ENCODE results near the gene ANKRD40CL. TPM values are rescaled to one million over a fixed set of nuclear protein-coding genes. Genes with fewer than 3 reads are reported as not detected.

Gene ANKRD40CL
- total and polyA plus RNA-seq, 9 of the 15 experiments (the other 6 are each of a cell fraction or from before 2014, with no cell fraction given) = not detected

- TF ChIP-seq REST (IDR thresholded peaks at IDR 0.05; ENCODE audit: borderline replicate concordance) (peak; percentile 94), REST (CRISPR knock-in tag; IDR thresholded peaks at IDR 0.05; ENCODE audit: low read depth) (no peak), CHD2 (IDR thresholded peaks at IDR 0.05; ENCODE audit: low read depth, low read length) (peak; percentile 38; the same call in 1 of the 2 replicates), ZKSCAN8 (CRISPR knock-in tag; IDR thresholded peaks at IDR 0.05) (no peak), TFAP4 (CRISPR knock-in tag; IDR thresholded peaks at IDR 0.05; ENCODE audit: borderline replicate concordance) (peak; percentile 51; the same call in 1 of the 2 replicates), ZNF740 (CRISPR knock-in tag; IDR thresholded peaks at IDR 0.05) (0 out of 2 replicates have a peak, but pooled peaks have one; percentile 29), ZNF740 (tag; IDR thresholded peaks at IDR 0.05) (no peak), ESRRA (IDR thresholded peaks at IDR 0.05; ENCODE audit: borderline replicate concordance, low read depth) (0 out of 2 replicates have a peak, but pooled peaks have one; percentile 26), SMC3 (conservative IDR thresholded peaks at IDR 0.05; ENCODE audit: insufficient read depth, low read depth, low read length) (peak; percentile 99), MAX (CRISPR knock-in tag; IDR thresholded peaks at IDR 0.05) (0 out of 2 replicates have a peak, but pooled peaks have one; percentile 20), STAG1 (CRISPR knock-in tag; IDR thresholded peaks at IDR 0.05; ENCODE audit: borderline replicate concordance) (peak; percentile 96; the same call in 1 of the 2 replicates), ATF3 (IDR thresholded peaks at IDR 0.05) (no peak), ATF3 (CRISPR knock-in tag; conservative IDR thresholded peaks at IDR 0.05) (no peak), ZNF217 (CRISPR knock-in tag; IDR thresholded peaks at IDR 0.05) (no peak), ZFX (CRISPR knock-in tag; IDR thresholded peaks at IDR 0.05) (no peak), NONO (IDR thresholded peaks at IDR 0.05; ENCODE audit: low read depth in 2 of 2, low read length in 1 of 2) (no peak), SP1 (CRISPR knock-in tag; IDR thresholded peaks at IDR 0.05) (peak; percentile 56), LEF1 (IDR thresholded peaks at IDR 0.05) (no peak)
These were observed 15.9 kb upstream of the ANKRD40CL start (continued) for GRCh38 chr17:50783193-50783660.

All from K562 (cell line).